Sciatic nerve (tissue), 2 donors: ENCODE measurements around the gene DMD. TPM values are rescaled to one million over a fixed set of nuclear protein-coding genes. Genes with fewer than 3 reads are reported as not detected.

Experiments
- ATAC-seq: fragments of 200-7000 bp; cut with Tn5 transposase; one replicate; pipeline ENCODE4 v1.9.1; 2020; ENCODE audit warnings: mild to moderate bottlenecking, moderate library complexity
- DNase-seq: peaks from one replicate; pipeline ENCODE4 v3.0.0-alpha.2; 2020; ENCODE audit warnings: low spot score
- intact Hi-C: fragments of 100-400 bp; cut with DNase I; formaldehyde crosslinking; loops from one replicate; pipeline ENCODE4 v1.14.2; 2022
- total RNA-seq: library from RNA; stranded (reverse); fragmentation: NEBNext Ultra II Directional; extraction: Animal tissue kit (Norgen Biotek cat#: 25700); gene quantifications from one replicate; pipeline ENCODE4 v1.2.1, GENCODE V29; 2021
- donor health status: DM: no; HTN: no; CAD: no.
- donor health status: DM: no; HTN: no; CAD: no.

The DMD gene
- total RNA-seq, 1 donor from 2014 or later: 306 TPM

DNA sequence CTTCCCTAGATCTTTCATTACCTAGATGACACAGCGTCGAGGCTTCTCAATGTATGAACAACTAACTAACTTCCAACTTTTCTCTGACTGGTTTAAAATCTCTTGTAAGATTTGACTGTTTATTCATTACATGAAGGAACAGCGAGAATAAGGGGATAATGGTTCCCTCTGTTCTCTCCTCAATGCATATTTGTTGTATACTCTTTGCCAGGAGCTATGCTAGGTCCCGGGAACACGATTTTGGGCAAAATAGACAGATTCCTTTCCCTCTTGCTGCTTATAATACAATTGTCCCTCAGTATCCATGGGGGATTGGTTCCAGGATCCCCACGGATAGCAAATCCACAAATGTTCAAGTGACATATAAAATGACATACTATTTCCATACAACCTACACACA lies 1020.0 kb downstream of the DMD start:
- intact Hi-C loops: no loop called here
- DNase-seq (no peak), ATAC-seq (no peak)

DNA sequence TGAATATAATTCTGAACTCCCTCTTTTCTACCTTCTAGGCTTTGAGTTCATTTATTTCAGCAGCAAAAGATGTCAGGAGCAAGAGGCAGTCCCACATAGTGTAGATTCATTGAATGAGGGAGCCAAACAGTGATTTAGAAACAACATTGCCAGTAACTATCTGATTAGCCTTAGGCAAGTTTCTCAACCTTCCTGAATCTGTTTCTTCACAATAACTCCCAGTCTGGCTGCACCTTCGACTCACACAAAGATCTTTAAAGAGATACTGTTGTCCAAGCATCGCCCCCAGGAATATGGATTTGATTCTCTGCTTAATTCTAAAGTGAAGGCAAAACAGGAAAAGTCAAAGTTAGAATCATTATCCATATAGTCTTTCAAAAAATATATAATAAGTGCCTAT lies 1026.2 kb downstream of the DMD start:
- DNase-seq (no peak), ATAC-seq (no peak)
- intact Hi-C loops: no loop called here

DNA sequence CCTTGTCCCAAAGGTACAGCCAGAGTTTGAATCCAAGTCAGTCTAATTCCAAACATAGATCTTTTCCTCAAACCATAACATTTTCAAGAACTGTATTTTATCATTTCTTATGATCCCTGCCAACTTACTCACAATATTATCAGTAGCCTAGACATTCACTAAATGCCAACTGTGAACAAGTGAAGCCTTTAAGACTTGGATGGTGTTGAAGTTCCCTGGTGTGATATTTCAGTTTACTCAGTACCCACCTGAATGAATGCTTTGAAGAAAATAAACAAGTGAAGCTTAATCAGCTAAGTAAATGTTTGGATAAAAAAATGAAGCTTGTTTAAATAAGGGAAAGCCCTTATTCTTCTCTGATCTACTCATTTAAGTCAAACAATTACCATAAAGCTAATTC lies 1028.3 kb downstream of the DMD start:
- ATAC-seq (no peak), DNase-seq (no peak)
- intact Hi-C loops: no loop called here

DNA sequence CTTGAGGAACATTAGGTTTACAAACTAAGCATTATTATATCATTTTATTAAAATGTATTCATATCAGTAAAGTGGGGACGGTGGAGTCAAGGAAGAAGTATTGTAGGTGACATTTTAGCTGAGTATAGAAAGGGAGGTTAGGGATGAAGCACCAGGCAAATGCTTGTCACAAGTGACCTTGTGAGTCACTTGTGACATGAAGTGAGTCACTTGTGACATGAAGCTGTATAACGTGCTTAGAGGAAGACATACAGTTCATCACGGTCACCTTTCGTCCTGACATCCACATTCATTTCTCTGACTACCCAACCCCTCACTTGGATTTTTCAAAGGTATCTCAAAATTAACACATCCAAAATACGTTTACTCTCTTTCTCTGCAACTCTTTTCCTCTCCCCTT lies 1034.8 kb downstream of the DMD start:
- DNase-seq (no peak), ATAC-seq (no peak)
- intact Hi-C loops: no loop called here

DNA sequence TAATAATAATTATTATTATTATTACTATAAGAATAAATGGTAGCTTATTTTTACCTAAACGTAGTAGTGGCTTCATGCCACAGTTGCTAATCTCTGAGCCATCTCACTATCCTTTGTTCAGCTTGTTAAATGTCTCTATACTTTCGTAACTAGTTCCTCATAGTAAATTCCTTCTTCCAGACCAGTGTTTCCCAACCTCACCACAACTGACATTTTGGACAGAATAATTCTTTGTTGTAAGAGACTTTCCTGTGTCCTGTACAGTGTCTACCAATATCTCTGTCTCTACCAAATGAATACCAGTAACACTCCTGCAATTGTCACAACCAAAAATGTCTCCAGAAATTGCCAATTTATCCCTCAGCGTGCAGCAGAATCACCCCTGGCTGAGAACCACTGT lies 1040.9 kb downstream of the DMD start:
- ATAC-seq: no peak
- intact Hi-C loops: no loop called here
- no peak for DNase-seq

DNA sequence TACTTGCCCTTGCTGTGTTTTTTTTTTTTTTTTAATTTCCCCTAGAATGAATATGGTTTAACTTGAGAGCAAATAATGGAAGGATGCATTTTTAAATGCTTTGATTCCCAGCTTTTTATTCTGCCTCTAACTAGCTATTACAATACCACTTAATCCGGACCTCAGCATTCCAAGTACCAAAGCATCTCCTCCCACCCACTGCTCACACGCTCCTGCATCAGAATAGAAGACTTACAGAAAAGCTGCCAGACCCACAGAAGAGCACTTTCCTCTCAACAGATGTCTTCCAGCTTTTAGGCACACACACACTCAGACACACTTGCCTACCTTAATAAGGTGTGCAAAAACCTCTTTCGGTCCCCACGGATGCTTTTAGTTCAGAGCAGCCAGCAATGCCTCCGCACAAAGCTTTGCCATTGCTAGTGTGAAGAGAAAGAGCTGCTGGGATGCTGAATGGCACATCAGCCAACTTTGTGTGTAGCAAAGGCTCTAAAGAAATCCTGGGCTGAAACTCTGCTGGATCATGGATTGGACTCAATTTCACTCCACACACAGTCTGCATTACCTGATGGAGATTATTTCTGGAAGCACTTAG lies 1056.2 kb downstream of the DMD start:
- no peak for DNase-seq
- intact Hi-C loops: no loop called here
- no peak for ATAC-seq

DNA sequence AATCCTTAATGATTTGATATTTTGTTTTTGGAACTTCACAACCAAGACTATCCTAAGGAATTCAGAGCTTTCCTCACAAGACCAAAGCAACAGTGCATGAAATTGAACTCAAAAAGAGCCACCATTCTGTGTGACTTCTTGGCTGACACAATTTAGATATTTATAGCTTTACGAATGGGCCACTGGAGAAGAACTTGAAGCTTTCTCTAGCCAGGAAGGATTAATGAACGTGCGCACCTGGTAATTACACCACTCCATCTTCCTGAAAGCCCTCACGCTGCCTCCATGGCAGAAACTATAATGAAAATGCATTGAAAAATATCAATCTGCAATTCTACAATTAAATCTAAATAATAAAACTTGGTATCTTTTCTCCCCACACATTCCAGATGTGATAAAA lies 1057.8 kb downstream of the DMD start:
- intact Hi-C loops: no loop called here
- ATAC-seq: no peak
- DNase-seq: no peak

DNA sequence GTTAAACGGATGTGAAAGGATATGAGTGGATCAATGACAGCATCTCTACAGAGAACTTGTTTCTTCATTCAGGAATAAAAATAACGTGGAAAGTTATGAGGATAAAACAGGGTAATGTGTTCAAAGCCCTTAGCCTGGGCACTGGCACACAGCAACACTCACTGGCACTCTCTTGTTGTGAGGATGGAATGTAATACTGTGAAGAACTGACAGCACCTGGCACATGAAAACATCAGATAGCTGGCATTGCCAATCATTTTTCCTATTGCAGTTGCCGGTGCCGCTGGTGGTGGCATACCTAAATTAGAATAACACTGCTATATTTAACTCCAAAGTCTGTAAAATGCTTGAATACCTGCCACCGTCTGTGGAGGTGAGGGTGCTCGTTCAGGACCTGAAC lies 1061.2 kb downstream of the DMD start:
- ATAC-seq: no peak
- DNase-seq: no peak
- intact Hi-C loops: no loop called here

DNA sequence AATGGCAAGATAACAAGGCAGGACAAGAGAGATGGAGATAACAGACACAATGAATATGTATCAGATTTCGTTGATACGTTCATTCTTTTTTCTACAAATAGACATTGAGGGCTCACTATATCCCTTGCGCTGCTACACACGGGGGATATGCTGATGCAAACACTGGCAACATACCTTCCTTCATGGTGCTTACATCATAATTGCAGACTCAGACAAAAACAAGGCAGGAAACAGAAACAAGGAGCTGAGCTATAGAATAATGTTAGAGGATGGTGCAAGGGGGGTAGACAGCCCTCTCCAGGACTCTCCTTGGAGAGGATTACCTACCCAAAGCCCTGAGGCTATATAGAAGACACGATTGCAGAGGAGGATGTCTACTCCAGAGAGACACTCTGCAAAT lies 1069.5 kb downstream of the DMD start:
- ATAC-seq: no peak
- no peak for DNase-seq
- intact Hi-C loops: no loop called here

DNA sequence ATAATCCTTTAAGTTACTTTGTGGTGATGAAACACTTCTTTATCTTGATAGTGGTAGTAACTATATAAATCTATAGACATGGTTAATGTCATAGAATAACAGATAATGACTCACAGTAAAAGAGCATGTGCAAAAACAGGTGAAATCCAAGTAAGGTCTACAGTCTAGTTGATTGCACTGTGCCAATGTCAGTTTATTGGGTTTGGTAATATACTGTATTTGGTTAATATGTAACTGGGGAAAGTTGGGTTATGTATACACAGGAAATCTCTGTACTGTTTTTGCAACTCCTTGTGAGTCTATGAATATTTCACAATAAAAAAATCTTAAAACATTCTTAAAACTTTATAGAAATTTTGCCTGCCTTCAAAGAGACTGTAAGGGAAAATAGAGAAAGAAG lies 1071.9 kb downstream of the DMD start:
- no peak for ATAC-seq
- no peak for DNase-seq
- intact Hi-C loops: no loop called here

DNA sequence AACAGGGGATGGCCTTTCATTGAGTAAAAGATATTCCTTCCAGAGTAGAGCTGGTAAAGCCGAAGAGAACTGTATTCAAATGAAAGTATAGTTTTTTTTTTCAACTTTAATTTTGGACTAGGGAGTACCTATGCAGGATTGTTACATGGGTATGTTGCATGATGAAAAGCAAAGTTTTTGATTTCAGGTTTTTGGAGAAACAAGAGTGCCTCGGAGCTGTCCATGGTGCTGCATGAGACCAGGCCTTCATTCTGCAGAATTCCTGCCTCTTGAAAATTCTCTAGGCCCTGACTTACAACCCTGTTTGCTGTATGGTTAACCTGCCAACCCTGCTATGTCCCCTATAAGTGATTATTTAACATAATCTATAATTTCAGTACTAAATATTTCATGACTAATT lies 1073.8 kb downstream of the DMD start:
- no peak for DNase-seq
- ATAC-seq: no peak
- intact Hi-C loops: no loop called here

DNA sequence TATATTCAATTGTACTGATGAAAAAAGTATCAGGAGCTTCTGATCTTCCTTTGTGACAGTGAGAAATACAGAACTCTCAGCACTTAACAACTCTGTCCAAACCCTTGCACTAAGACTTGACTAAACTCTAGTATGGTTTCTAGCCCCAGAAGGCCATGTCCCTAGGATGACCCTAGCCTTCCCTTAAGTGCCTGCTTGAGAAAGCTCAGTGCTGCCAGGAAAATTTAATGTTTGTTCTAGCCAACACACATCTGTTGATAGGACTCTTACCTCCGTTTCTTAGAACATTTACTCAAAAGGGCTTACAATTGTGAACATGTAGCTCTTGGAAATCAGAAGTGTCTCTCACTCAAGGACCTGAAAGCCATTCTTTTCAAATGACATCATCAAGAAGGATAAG lies 1084.4 kb downstream of the DMD start:
- intact Hi-C loops: no loop called here
- ATAC-seq (no peak), DNase-seq (no peak)

DNA sequence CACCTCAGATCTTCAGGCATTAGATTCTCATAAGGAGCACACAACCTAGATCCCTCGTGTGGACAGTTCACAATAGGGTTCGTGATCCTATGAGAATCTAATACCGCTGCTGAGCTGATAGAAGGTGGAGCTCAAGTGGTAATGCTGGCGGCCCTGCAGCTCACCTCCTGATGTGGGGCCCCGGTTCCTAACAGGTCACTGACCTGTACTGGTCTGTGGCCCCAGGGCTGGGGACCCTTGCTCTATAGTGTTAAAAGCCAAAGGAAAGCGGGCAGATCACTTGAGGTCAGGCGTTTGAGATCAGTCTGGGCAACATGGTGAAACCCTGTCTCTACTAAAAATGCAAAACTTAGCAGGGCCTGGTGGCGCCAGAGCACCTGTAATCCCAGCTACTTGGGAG lies 1092.5 kb downstream of the DMD start:
- intact Hi-C loops: no loop called here
- DNase-seq (no peak), ATAC-seq (no peak)

DNA sequence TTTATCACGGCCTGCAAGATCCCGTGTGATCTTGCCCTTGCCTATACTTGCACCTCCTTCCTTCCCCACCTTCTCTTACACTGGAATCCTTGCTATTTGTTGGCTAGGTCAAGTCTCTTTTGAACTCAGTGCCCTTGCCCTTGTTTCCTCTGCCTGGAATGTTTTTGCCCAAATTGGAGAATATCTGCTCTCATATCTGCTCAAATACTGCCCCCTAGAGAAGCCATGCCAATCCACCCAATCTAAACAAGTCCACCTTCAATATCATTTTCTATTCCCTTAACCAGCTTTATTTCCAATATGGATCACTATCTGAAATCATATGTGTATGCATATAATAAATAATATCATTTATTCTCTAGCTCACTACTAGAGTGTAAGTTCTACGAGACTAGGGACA lies 1095.3 kb downstream of the DMD start:
- ATAC-seq (no peak), DNase-seq (no peak)
- intact Hi-C loops: no loop called here

DNA sequence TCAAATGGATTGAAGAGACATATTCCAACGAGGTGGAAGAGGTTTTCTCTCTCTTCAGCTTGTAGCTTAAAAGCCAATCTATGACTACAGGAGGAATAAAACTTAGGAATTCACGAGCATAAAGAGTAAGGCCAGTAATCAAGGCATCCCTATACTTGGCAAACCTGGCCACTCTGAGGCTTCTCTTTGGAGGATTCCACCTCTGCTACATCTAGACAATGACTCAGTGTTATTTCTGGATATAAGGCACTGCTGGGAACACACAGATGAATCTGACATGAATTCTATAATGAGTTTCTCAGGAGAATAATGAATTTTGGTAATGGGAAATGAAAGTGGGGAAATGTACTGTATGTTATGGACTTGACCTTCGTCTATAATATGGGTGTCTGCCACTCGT lies 1123.7 kb downstream of the DMD start:
- no peak for ATAC-seq
- intact Hi-C loops: no loop called here
- DNase-seq: no peak

DNA sequence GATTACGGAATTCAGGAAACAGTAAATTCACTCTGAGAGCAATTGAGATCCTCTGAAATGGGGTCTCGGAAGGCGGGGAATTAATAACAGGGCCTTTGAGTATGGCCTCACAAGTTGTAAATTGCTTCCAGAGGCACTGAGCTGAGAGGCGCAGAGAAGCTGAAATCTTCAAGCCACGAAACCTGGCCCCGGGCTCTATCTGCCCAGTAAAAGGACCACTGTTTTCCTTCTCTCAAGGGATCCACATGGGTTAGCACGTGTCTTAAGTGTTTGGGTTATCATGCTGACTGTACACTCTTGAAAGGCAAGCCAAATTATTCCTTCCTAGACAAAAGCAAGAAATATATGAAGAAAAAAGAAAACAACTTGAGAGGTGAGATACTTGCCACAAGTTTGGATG lies 1126.6 kb downstream of the DMD start:
- intact Hi-C loops: no loop called here
- ATAC-seq: peak; percentile 83
- DNase-seq: no peak

DNA sequence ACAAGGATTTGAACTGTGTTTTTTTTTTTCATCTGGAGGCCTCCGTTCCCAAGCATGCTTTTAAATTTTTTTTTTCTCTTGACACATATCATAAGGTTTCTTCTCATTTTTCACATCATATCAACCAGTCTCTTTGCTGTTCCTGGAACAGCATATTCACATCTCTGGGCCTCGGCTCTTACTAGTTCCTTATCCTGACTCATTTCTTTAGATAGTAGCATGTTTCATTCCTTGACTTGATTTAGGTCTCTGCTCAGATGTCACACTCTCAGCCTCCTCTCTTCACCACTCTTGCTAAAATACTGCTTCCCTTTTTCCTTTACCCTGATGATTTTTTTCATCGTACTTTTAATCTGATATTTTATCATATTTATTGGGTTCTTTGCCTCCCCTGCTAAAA lies 1163.1 kb downstream of the DMD start:
- ATAC-seq: no peak
- intact Hi-C loops: no loop called here

DNA sequence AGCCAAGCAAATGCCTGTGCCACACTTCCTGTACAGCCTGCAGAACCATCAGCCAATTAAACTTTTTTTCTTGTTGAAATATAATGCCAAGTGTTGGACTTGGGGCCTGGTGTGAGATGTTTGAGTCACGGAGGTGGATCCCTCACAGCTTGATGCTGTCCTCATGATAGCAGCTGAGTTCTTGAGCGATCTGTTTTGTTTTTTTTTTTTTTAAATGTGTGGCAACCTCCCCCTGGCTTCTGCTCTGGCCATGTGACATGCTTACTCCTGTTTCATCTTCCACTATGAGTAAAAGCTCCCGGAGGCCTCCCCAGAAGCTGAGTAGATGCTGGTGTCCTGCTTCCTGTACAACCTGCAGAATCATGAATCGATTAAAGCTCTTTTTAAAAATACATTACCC lies 1166.2 kb downstream of the DMD start:
- intact Hi-C loops: no loop called here
- no peak for ATAC-seq
- no peak for DNase-seq

More for the DNA sequence above, 1163.1 kb downstream of the DMD start:
- no peak for DNase-seq

DNA sequence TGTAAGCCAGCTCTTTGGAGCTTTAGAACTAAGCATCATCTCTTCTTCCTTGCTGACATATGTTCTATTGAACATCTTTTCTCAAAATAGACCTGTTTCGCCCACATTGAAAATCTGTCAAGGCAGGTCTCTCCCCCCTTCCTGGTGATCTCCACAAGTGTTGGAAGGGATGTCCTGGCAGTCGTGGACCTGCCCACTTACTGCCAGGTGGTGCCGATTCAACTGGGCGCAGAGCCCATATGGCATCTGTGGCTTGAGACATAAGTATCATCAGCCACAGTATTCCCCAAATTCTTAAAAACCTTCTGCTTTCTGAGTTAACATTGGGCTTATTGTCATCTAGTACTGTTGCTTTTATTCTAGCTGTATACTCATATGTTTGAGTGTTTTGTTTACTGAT lies 1170.2 kb downstream of the DMD start:
- ATAC-seq (no peak), DNase-seq (no peak)
- intact Hi-C loops: no loop called here

DNA sequence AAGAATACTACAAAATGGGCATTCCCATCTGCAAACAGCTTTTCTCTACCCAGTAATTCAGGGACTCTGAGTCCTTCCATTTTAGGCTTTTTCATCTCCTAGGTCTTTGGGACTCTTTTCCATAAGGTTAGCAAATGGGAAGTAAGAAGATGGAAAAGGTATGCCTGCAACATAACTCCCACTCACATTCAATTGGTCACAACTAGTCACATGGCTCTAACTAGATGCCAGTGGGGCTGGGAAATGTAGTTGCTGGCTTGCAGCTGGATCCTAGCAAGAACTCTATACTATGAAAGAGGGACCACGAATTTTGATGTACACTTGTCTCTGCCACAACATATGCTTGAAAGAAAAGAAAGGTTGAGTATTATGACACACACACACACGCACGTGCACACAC lies 1184.6 kb downstream of the DMD start:
- ATAC-seq (no peak), DNase-seq (no peak)
- intact Hi-C loops: no loop called here

DNA sequence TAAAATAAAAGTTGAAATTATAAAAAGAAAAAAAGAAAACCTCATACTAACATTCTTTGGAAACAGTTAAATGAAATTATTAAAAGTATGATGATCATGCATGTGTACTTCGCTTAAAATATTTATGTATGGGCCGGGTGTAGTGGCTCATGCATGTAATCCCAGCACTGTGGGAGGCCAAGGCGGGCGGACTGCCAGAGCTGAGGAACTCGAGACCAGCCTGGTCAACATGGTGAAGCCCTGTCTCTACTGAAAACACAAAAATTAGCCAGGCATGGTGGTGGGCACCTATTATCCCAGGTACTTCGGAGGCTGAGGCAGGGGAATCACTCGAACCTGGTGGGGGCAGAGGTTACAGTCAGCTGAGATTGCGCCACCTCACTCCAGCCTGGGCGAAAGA lies 1187.3 kb downstream of the DMD start:
- no peak for DNase-seq
- intact Hi-C loops: no loop called here
- ATAC-seq: no peak

DNA sequence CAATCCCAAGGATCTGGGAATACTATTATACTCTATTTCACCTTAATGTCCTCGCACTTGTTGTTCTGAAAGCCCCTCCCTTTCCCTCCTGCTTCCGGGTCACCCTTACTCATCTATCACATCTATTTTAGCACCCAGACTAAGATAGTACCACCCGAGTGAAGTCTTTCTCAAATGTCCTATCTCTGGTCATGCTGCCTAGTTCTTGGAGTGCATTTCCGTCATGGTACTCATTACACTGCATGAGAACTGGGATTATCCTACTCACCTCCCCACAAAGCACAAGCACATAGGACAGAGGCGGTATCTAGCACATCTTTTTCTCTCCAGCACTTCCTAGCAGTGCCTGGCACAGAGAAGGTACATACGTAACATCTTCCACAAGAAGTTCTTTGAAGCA lies 1195.2 kb downstream of the DMD start:
- no peak for ATAC-seq
- intact Hi-C loops: no loop called here
- DNase-seq: no peak
